WTC11 (cell line): ENCODE measurements around the gene ACRBP. TPM values are rescaled to one million over a fixed set of nuclear protein-coding genes. Genes with fewer than 3 reads are reported as not detected.

Experiments used
- CBFB ChIP-seq: sonication (generic); formaldehyde crosslinking; IDR thresholded peaks from 2 replicates; pipeline ENCODE4 v1.8.1; 2022; ENCODE audit warnings: mild to moderate bottlenecking, low read depth, missing genetic modification reagents
- CREB1 ChIP-seq: sonication (generic); formaldehyde crosslinking; IDR thresholded peaks from 2 replicates; pipeline ENCODE4 v1.8.0; 2023; ENCODE audit warnings: mild to moderate bottlenecking, missing genetic modification reagents
- CREM ChIP-seq: sonication (generic); formaldehyde crosslinking; IDR thresholded peaks from 2 replicates; pipeline ENCODE4 v1.8.1; 2022; ENCODE audit warnings: mild to moderate bottlenecking, missing genetic modification reagents, moderate library complexity
- E2F5 ChIP-seq: sonication (generic); formaldehyde crosslinking; IDR thresholded peaks from 2 replicates; pipeline ENCODE4 v1.8.1; 2022; ENCODE audit warnings: mild to moderate bottlenecking, moderate library complexity, missing genetic modification reagents
- ETV6 ChIP-seq: sonication (generic); formaldehyde crosslinking; IDR thresholded peaks from 2 replicates; pipeline ENCODE4 v1.8.1; 2022; ENCODE audit warnings: mild to moderate bottlenecking, missing genetic modification reagents
- FOXK1 ChIP-seq: sonication (generic); formaldehyde crosslinking; IDR thresholded peaks from 2 replicates; pipeline ENCODE4 v1.8.0; 2022; ENCODE audit warnings: mild to moderate bottlenecking, moderate library complexity, missing genetic modification reagents
- FOXP4 ChIP-seq: sonication (generic); formaldehyde crosslinking; IDR thresholded peaks from 2 replicates; pipeline ENCODE4 v1.8.0; 2022; ENCODE audit warnings: mild to moderate bottlenecking, missing genetic modification reagents
- HMGXB4 ChIP-seq: sonication (generic); formaldehyde crosslinking; IDR thresholded peaks from 2 replicates; pipeline ENCODE4 v1.8.1; 2023; ENCODE audit warnings: mild to moderate bottlenecking, moderate library complexity, missing genetic modification reagents
- KAT7 ChIP-seq: sonication (generic); formaldehyde crosslinking; IDR thresholded peaks from 2 replicates; pipeline ENCODE4 v1.8.1; 2023; ENCODE audit warnings: missing genetic modification reagents, mild to moderate bottlenecking, borderline replicate concordance
- MYBL2 ChIP-seq: sonication (generic); formaldehyde crosslinking; IDR thresholded peaks from 2 replicates; pipeline ENCODE4 v1.8.1; 2023; ENCODE audit warnings: mild to moderate bottlenecking, moderate library complexity, missing genetic modification reagents
- NR2C2 ChIP-seq: sonication (generic); formaldehyde crosslinking; IDR thresholded peaks from 2 replicates; pipeline ENCODE4 v1.8.0; 2022; ENCODE audit warnings: mild to moderate bottlenecking, missing genetic modification reagents
- NR3C1 ChIP-seq: sonication (generic); formaldehyde crosslinking; conservative IDR thresholded peaks from 2 replicates; pipeline ENCODE4 v1.8.1; 2023; ENCODE audit warnings: low read depth, mild to moderate bottlenecking, missing genetic modification reagents
- RELA ChIP-seq: sonication (generic); formaldehyde crosslinking; IDR thresholded peaks from 2 replicates; pipeline ENCODE4 v1.8.1; 2022; ENCODE audit warnings: missing genetic modification reagents, mild to moderate bottlenecking, borderline replicate concordance
- TCF7 ChIP-seq: sonication (generic); formaldehyde crosslinking; IDR thresholded peaks from 2 replicates; pipeline ENCODE4 v1.8.0; 2022; ENCODE audit warnings: mild to moderate bottlenecking, low read depth, missing genetic modification reagents, moderate library complexity
- TEAD1 ChIP-seq: sonication (generic); formaldehyde crosslinking; IDR thresholded peaks from 2 replicates; pipeline ENCODE4 v1.8.0; 2022; ENCODE audit warnings: mild to moderate bottlenecking, missing genetic modification reagents
- TP53 ChIP-seq: sonication (generic); formaldehyde crosslinking; IDR thresholded peaks from 2 replicates; pipeline ENCODE4 v1.8.1; 2023; ENCODE audit warnings: mild to moderate bottlenecking, missing genetic modification reagents
- ZNF263 ChIP-seq: sonication (generic); formaldehyde crosslinking; IDR thresholded peaks from 2 replicates; pipeline ENCODE4 v1.8.1; 2022; ENCODE audit warnings: low read depth, mild to moderate bottlenecking, moderate library complexity, missing genetic modification reagents
- ZNF416 ChIP-seq: fragments of 250-450 bp; sonication (Bioruptor Pico); IDR thresholded peaks from 2 replicates; pipeline ENCODE4 v1.9.0; 2021; ENCODE audit warnings: mild to moderate bottlenecking, inconsistent platforms
- ZNF423 ChIP-seq: fragments of 250-450 bp; sonication (Bioruptor Pico); IDR thresholded peaks from 2 replicates; pipeline ENCODE4 v2.1.2; 2022; ENCODE audit warnings: mild to moderate bottlenecking, moderate library complexity
- total RNA-seq: library from RNA; stranded (reverse); gene quantifications from 3 replicates; pipeline ENCODE4 v1.2.3, GENCODE V29; 2021
- TF ChIP-seq, protein P1 (sequence below): sonication (generic); formaldehyde crosslinking; IDR thresholded peaks from 2 replicates; pipeline ENCODE4 v1.8.1; 2023; ENCODE audit warnings: mild to moderate bottlenecking, missing genetic modification reagents, moderate library complexity
- TF ChIP-seq, protein P2 (sequence below): sonication (generic); formaldehyde crosslinking; conservative IDR thresholded peaks from 2 replicates; pipeline ENCODE4 v1.8.1; 2023; ENCODE audit warnings: mild to moderate bottlenecking, low read depth, missing genetic modification reagents, moderate library complexity
- TF ChIP-seq, protein P3 (sequence below): sonication (generic); formaldehyde crosslinking; IDR thresholded peaks from 2 replicates; pipeline ENCODE4 v1.8.1; 2023; ENCODE audit warnings: mild to moderate bottlenecking, missing genetic modification reagents, moderate library complexity
- TF ChIP-seq, protein P4 (sequence below): sonication (generic); formaldehyde crosslinking; IDR thresholded peaks from 2 replicates; pipeline ENCODE4 v1.8.0; 2022; ENCODE audit warnings: mild to moderate bottlenecking, missing genetic modification reagents

ACRBP gene
- total RNA-seq, 1 experiment from 2014 or later = 2.1 TPM

DNA sequence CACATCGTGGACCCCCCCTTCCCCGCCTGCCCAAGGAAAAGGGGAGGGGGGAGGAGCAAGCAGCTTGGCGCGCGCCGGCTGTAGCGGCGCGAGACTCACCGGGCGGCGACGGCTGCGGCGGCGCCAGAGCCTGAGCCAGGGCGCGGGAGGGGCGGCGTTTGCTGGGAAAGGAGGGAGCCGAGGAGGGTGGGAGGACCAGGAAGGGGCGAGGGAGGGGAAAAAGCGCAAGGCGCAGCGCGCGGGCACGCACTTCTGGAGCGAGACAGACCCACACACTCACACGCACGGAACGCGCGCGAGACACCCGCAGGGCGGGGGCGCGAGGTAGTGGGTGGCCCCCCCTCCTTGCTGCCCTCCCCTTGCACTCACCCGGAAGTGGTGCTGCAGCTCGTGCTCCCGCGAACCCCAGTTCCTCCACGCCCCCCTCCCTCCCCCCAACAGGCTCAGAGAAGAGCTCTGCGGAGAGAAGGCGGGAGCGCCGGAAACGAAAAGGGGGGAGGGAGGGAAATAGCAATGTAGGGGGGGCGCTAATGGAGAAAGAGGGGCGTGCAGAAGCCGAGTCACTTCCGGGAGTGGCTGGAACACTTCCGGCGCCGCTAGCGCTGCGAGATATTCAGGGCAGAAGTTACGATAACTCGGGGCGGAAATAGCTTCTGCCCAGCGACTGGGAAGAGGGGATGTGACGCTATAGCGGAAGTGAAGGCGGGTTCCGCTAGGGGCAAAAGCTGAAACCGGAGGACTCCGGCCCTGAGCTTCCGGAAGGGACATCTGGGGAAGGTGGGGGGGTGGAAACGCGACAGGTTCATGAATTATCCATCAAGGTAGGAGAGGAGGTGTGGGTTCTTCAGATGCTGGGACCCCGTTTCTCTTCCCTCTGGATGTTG, 42.0 kb upstream of the ACRBP start, which contains the start of gene ZNF384 (continued):
- 0 out of 2 replicates have a peak, but pooled peaks have one; percentile 47 for TF ChIP-seq HMGXB4
- peak; percentile 23; the same call in 1 of the 2 replicates for TF ChIP-seq KAT7 (CRISPR knock-in tag)
- TF ChIP-seq ZNF263 = peak; percentile 63; the same call in 1 of the 2 replicates
- TF ChIP-seq RELA (CRISPR knock-in tag) = no peak
- TF ChIP-seq, protein P1, sequence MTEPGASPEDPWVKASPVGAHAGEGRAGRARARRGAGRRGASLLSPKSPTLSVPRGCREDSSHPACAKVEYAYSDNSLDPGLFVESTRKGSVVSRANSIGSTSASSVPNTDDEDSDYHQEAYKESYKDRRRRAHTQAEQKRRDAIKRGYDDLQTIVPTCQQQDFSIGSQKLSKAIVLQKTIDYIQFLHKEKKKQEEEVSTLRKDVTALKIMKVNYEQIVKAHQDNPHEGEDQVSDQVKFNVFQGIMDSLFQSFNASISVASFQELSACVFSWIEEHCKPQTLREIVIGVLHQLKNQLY (CRISPR knock-in tag) = no peak
- TF ChIP-seq TEAD1 (CRISPR knock-in tag) = peak; percentile 55
- TF ChIP-seq ZNF423 (CRISPR knock-in tag) = no peak
- TF ChIP-seq TP53 = 0 out of 2 replicates have a peak, but pooled peaks have one; percentile 11
- TF ChIP-seq FOXK1 (CRISPR knock-in tag) = peak; percentile 78
- TF ChIP-seq CREM (CRISPR knock-in tag) = peak; percentile 96
- TF ChIP-seq, protein P2, sequence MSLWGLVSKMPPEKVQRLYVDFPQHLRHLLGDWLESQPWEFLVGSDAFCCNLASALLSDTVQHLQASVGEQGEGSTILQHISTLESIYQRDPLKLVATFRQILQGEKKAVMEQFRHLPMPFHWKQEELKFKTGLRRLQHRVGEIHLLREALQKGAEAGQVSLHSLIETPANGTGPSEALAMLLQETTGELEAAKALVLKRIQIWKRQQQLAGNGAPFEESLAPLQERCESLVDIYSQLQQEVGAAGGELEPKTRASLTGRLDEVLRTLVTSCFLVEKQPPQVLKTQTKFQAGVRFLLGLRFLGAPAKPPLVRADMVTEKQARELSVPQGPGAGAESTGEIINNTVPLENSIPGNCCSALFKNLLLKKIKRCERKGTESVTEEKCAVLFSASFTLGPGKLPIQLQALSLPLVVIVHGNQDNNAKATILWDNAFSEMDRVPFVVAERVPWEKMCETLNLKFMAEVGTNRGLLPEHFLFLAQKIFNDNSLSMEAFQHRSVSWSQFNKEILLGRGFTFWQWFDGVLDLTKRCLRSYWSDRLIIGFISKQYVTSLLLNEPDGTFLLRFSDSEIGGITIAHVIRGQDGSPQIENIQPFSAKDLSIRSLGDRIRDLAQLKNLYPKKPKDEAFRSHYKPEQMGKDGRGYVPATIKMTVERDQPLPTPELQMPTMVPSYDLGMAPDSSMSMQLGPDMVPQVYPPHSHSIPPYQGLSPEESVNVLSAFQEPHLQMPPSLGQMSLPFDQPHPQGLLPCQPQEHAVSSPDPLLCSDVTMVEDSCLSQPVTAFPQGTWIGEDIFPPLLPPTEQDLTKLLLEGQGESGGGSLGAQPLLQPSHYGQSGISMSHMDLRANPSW (CRISPR knock-in tag) = no peak; the same call in 1 of the 2 replicates
- TF ChIP-seq CBFB (CRISPR knock-in tag) = peak; percentile 88; the same call in 1 of the 2 replicates
- TF ChIP-seq, protein P3, sequence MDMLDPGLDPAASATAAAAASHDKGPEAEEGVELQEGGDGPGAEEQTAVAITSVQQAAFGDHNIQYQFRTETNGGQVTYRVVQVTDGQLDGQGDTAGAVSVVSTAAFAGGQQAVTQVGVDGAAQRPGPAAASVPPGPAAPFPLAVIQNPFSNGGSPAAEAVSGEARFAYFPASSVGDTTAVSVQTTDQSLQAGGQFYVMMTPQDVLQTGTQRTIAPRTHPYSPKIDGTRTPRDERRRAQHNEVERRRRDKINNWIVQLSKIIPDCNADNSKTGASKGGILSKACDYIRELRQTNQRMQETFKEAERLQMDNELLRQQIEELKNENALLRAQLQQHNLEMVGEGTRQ = 0 out of 2 replicates have a peak, but pooled peaks have one; percentile 16
- peak; percentile 43; the same call in 1 of the 2 replicates for TF ChIP-seq MYBL2 (CRISPR knock-in tag)
- TF ChIP-seq TCF7 (CRISPR knock-in tag) = no peak
- TF ChIP-seq NR2C2 (CRISPR knock-in tag) = peak; percentile 79
- peak; percentile 1 for TF ChIP-seq FOXP4 (CRISPR knock-in tag)
- peak; percentile 67; the same call in 1 of the 2 replicates for TF ChIP-seq ZNF416 (CRISPR knock-in tag)
- TF ChIP-seq CREB1 (CRISPR knock-in tag) = no peak
- TF ChIP-seq NR3C1 (CRISPR knock-in tag) = 0 out of 2 replicates have a peak, but pooled peaks have one; percentile 71
- TF ChIP-seq, protein P4, sequence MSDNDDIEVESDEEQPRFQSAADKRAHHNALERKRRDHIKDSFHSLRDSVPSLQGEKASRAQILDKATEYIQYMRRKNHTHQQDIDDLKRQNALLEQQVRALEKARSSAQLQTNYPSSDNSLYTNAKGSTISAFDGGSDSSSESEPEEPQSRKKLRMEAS (CRISPR knock-in tag) = peak; percentile 60; the same call in 1 of the 2 replicates
- TF ChIP-seq ETV6 (CRISPR knock-in tag) = peak; percentile 82
- peak; percentile 80; the same call in 1 of the 2 replicates for TF ChIP-seq E2F5 (CRISPR knock-in tag)
